ENCODE measurements around the gene SLC9A1.

Gene SLC9A1

GRCh38 chr1:27142464-27142863 lies 12.5 kb downstream of the SLC9A1 start:
- no peak overlapping the region for H3K4me3 ChIP-seq (replicated peaks; ENCODE audit: low read depth, low read length)
- DNase-seq (ENCODE audit: extremely low read depth, low read depth): no peak
- TF ChIP-seq CTCF (IDR thresholded peaks at IDR 0.05; ENCODE audit: low read depth, low read length, missing control alignments): no peak

- no peak for DNase-seq (ENCODE audit: extremely low read depth, low read depth)
- H3K4me3 ChIP-seq (replicated peaks; ENCODE audit: low read depth, low read length): no peak overlapping the region
- TF ChIP-seq CTCF (IDR thresholded peaks at IDR 0.05; ENCODE audit: low read depth, low read length, missing control alignments): no peak
Measured at GRCh38 chr1:27141266-27142003, 13.5 kb downstream of the SLC9A1 start.

GRCh38 chr1:27139980-27140379 lies 14.9 kb downstream of the SLC9A1 start:
- DNase-seq (ENCODE audit: extremely low read depth, low read depth): no peak
- no peak overlapping the region for H3K4me3 ChIP-seq (replicated peaks; ENCODE audit: low read depth, low read length)
- TF ChIP-seq CTCF (IDR thresholded peaks at IDR 0.05; ENCODE audit: low read depth, low read length, missing control alignments): no peak

- no peak overlapping the region for H3K4me3 ChIP-seq (replicated peaks; ENCODE audit: low read depth, low read length)
- no peak for DNase-seq (ENCODE audit: extremely low read depth, low read depth)
- no peak for TF ChIP-seq CTCF (IDR thresholded peaks at IDR 0.05; ENCODE audit: low read depth, low read length, missing control alignments)
Measured at GRCh38 chr1:27138927-27139326, 16.0 kb downstream of the SLC9A1 start.

GRCh38 chr1:27138368-27138767 lies 16.6 kb downstream of the SLC9A1 start:
- DNase-seq (ENCODE audit: extremely low read depth, low read depth): no peak
- no peak overlapping the region for H3K4me3 ChIP-seq (replicated peaks; ENCODE audit: low read depth, low read length)
- TF ChIP-seq CTCF (IDR thresholded peaks at IDR 0.05; ENCODE audit: low read depth, low read length, missing control alignments): no peak

- DNase-seq (ENCODE audit: extremely low read depth, low read depth): no peak
- TF ChIP-seq CTCF (IDR thresholded peaks at IDR 0.05; ENCODE audit: low read depth, low read length, missing control alignments): no peak
- H3K4me3 ChIP-seq (replicated peaks; ENCODE audit: low read depth, low read length): no peak overlapping the region
Measured at GRCh38 chr1:27137544-27138075, 17.3 kb downstream of the SLC9A1 start.
